ENCODE data around the gene LRP1B.

- TF ChIP-seq TCF12 (IDR thresholded peaks at IDR 0.05; ENCODE audit: low read depth) (no peak), MAX (IDR thresholded peaks at IDR 0.05) (no peak), CEBPB (IDR thresholded peaks at IDR 0.05) (no peak), RAD21 (IDR thresholded peaks at IDR 0.05; ENCODE audit: low read depth) (no peak), EP300 (IDR thresholded peaks at IDR 0.05; ENCODE audit: borderline replicate concordance) (no peak)
Observed at GRCh38 chr2:141778315-141778835, 352.4 kb downstream of the LRP1B start.

All from Ishikawa (cell line).